HUDEP-2 (cell line): ENCODE data around the gene SETBP1.
A peak's percentile ranks its signal among the peaks of the same experiment; 100 is the strongest.
"Not testable (repeated sequence)": the region's sequence is repeated elsewhere in the genome, so short reads cannot be mapped to it uniquely, and the experiment has no call there.

Source experiments
- DNase-seq, 76 experiments: peaks; one replicate each; lab custom pipeline; 2025; ENCODE audit not compliant: unreplicated experiment in 76 of 76; lab: John Stamatoyannopoulos, UW

Gene SETBP1

GRCh38 chr18:44702594-44702993, 21.9 kb downstream of the SETBP1 start:
- DNase-seq: no peak

GRCh38 chr18:44704135-44704789, 23.6 kb downstream of the SETBP1 start:
- DNase-seq: no peak

GRCh38 chr18:44705075-44705675, 24.5 kb downstream of the SETBP1 start:
- no peak for DNase-seq

GRCh38 chr18:44708451-44709083, 27.9 kb downstream of the SETBP1 start:
- no peak for DNase-seq

- DNase-seq: no peak
Observed at GRCh38 chr18:44709307-44710126, 28.8 kb downstream of the SETBP1 start.

GRCh38 chr18:44710931-44711330, 30.2 kb downstream of the SETBP1 start:
- DNase-seq: no peak

DNA sequence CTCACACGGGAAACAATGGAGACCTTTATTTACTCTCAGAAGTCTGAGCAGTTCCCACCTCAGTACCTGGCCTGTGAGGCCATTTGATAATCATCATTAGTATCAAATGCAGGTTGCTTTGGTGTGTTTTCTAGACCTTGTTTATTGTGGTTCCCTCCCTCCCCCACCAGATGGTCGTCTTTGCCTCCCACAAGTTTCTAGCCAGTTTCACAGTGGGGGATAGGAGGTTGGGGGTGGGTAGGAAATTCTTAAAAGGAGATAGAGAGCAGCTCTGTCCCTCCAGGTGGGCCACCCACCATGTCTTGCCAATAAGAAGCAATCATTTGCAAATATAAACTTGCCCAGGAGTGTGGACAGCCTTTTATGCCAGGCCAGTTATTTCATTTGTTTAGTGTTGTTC, 31.3 kb downstream of the SETBP1 start:
- DNase-seq: no peak

DNA sequence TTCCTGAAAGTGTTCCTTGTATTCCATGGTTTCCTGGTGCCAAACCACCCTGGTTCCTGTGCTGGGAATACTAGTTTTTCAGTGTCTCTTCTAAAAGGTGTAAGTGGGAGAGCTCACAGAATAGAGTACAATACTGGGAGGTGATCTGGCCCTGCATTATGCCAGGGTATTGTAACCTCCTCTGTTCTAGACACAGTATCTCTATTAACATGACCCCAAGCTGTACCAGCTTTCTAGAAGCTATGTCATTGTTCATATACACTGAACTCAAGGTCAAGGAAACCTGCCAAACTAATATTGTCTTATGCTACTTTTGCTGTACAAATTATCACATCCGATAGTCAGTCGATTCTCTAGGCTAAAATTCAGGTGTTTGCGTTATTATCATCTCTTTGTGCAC, 32.7 kb downstream of the SETBP1 start:
- DNase-seq: no peak

DNA sequence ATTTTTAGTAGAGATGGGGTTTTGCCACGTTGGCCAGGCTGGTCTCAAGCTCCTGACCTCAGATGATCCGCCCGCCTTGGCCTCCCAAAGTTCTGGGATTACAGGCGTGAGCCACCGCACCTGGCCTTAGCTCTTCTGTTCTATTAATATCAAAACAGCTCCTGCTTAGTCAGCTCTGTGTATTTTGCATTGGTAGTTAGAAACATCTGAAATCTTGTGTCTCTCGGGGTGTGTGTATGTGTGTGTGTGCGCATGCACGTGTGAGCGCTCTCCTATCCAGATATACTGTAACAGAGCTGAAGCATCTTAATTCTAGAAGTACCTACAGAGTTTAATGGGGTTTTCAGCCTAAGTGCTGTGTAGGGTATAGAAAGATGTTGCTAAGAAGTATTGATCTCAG, 33.7 kb downstream of the SETBP1 start:
- no peak for DNase-seq

GRCh38 chr18:44715245-44715644, 34.6 kb downstream of the SETBP1 start:
- DNase-seq: no peak

GRCh38 chr18:44715842-44716241, 35.2 kb downstream of the SETBP1 start:
- no peak for DNase-seq

DNA sequence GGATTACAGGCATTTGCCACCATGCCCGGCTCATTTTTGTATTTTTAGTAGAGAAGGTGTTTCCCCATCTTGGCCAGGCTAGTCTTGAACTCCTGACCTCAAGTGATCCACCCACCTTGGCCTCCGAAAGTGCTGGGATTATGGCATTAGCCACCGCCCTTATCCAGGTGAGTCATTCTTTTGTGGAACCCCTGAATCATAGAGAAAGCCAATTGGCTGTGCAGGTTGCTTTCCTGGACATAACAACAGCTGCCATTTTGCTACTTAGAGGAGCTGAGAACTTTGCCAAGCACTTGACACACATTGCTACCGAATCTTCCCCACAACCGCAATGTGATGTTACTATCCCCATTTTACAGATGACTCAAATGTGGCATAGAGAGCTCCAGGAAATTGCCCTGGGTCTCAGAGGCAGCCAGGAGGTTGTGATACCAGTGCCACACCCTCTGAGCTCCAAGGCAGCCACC, 36.0 kb downstream of the SETBP1 start:
- no peak for DNase-seq

GRCh38 chr18:44719519-44720060, 38.9 kb downstream of the SETBP1 start:
- no peak for DNase-seq

GRCh38 chr18:44721748-44722147, 41.1 kb downstream of the SETBP1 start:
- DNase-seq: not testable (repeated sequence)

GRCh38 chr18:44723411-44723810, 42.7 kb downstream of the SETBP1 start:
- DNase-seq: no peak

- no peak for DNase-seq
Observed at GRCh38 chr18:44724105-44724778, 43.6 kb downstream of the SETBP1 start.

DNA sequence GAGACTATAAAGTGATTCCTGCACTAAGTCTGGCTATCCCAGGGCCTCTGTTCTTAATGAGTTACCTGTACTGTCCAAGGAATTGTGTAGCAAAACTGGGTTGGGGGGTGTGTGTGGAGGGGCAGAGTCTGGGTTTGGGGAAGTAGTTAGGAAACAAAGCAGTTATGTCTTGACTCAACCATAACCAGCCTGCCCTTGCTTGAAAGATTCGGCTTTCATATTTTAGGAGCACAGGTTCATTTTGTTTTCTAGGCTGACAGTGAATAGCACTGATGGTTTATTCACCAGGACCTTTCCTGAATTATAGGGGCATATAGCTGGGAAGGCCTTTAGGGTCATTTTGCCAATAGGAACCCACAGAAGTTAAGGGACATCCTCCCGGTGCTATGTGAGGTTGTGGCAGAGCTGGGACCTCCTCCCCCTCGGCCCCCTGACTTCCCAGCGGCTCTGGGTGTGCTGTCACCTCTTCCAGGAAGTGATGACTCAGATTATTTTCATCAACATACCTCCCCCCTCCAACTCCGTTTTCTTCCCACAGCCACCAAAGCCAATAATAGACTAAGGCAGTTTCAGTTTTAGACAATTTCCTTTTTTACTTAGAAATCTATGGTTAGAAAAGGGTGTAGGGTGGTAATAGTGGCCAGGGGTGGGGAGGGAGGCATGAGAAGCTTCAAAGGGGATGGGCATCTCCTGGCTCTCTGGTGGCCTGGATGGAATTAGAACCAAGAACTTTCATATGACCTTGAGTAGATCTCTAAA, 44.8 kb downstream of the SETBP1 start:
- DNase-seq: no peak

DNA sequence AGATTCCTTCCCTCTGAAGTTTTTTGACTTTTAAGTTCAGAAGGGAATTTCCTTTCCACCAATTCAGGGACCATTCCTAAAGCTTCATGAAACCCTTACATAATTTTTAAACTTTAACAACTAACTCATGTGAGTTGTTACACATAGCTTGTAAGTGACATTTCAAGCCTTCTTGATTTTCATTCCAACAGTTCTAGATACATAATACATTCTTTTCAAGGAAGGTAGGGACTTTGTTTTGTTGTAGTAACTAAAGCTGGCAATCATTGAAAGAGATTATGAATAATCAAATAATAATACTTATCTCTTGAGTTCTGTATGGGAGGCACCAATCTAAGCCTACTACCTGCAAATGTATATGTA, 45.4 kb downstream of the SETBP1 start:
- no peak for DNase-seq

- no peak for DNase-seq
Observed at GRCh38 chr18:44727291-44727690, 46.6 kb downstream of the SETBP1 start.

- DNase-seq: peak in 1 of 76 experiments; percentile 36
Observed at GRCh38 chr18:44729631-44730101, 49.0 kb downstream of the SETBP1 start.
